ENCODE results near the gene TMEM80.
A peak's percentile ranks its signal among the peaks of the same experiment; 100 is the strongest.

The TMEM80 gene

GRCh38 chr11:720017-720641, 24.5 kb downstream of the TMEM80 start:
- TF ChIP-seq EZH2phosphoT487 (IDR thresholded peaks at IDR 0.05; ENCODE audit: low read depth) (no peak), CTCF (IDR thresholded peaks at IDR 0.05; ENCODE audit: low read depth, low read length) (no peak)
- Histone ChIP-seq H3K36me3 (replicated peaks; ENCODE audit: low read depth, low read length) (no peaks in the 10 kb centered on the region), H3K79me2 (ENCODE audit: low read length) (no peaks in the 10 kb centered on the region), H3K4me2 (ENCODE audit: low read length) (no peak overlapping the region), H3K9me3 (ENCODE audit: insufficient read depth, low read length) (no peaks in the 10 kb centered on the region), H2AFZ (ENCODE audit: low read depth, low read length) (no peak overlapping the region), H3K4me3 (ENCODE audit: low read length) (no peak overlapping the region), H3K4me1 (ENCODE audit: low read length) (peaks cover 27% of the 10 kb centered on the region), H4K20me1 (ENCODE audit: insufficient read depth, low read length) (no peaks in the 10 kb centered on the region), H3K9ac (ENCODE audit: low read length) (no peak overlapping the region), H3K27ac (ENCODE audit: low read length) (no peak overlapping the region), H3K27me3 (ENCODE audit: low read depth, low read length) (peaks cover 16% of the 10 kb centered on the region)

GRCh38 chr11:720642-721246, 25.1 kb downstream of the TMEM80 start:
- Histone ChIP-seq H2AFZ (ENCODE audit: low read depth, low read length) (no peak overlapping the region), H3K27ac (ENCODE audit: low read length) (no peak overlapping the region), H3K4me3 (ENCODE audit: low read length) (0 out of 2 replicates have a peak overlapping the region, but pooled peaks have one; percentile 80), H3K27me3 (ENCODE audit: low read depth, low read length) (peaks cover 23% of the 10 kb centered on the region), H3K4me1 (ENCODE audit: low read length) (peaks cover 31% of the 10 kb centered on the region), H3K79me2 (ENCODE audit: low read length) (no peaks in the 10 kb centered on the region), H4K20me1 (ENCODE audit: insufficient read depth, low read length) (no peaks in the 10 kb centered on the region), H3K9ac (ENCODE audit: low read length) (no peak overlapping the region), H3K4me2 (ENCODE audit: low read length) (peak overlapping the region; percentile 73), H3K9me3 (ENCODE audit: insufficient read depth, low read length) (no peaks in the 10 kb centered on the region), H3K36me3 (replicated peaks; ENCODE audit: low read depth, low read length) (no peaks in the 10 kb centered on the region)
- no peak for TF ChIP-seq EZH2phosphoT487 (IDR thresholded peaks at IDR 0.05; ENCODE audit: low read depth)
- no peak for TF ChIP-seq CTCF (IDR thresholded peaks at IDR 0.05; ENCODE audit: low read depth, low read length)

- no peaks in the 10 kb centered on the region for H3K79me2 ChIP-seq (ENCODE audit: low read length)
- H3K4me1 ChIP-seq (ENCODE audit: low read length) = peaks cover 32% of the 10 kb centered on the region
- H3K9me3 ChIP-seq (ENCODE audit: insufficient read depth, low read length) = no peaks in the 10 kb centered on the region
- no peak overlapping the region for H2AFZ ChIP-seq (ENCODE audit: low read depth, low read length)
- H3K36me3 ChIP-seq (replicated peaks; ENCODE audit: low read depth, low read length) = no peaks in the 10 kb centered on the region
- H3K27me3 ChIP-seq (ENCODE audit: low read depth, low read length) = peaks cover 24% of the 10 kb centered on the region
- peak overlapping the region; percentile 80 for H3K4me3 ChIP-seq (ENCODE audit: low read length)
- no peak overlapping the region for H3K9ac ChIP-seq (ENCODE audit: low read length)
- no peaks in the 10 kb centered on the region for H4K20me1 ChIP-seq (ENCODE audit: insufficient read depth, low read length)
- TF ChIP-seq EZH2phosphoT487 (IDR thresholded peaks at IDR 0.05; ENCODE audit: low read depth) (no peak), CTCF (IDR thresholded peaks at IDR 0.05; ENCODE audit: low read depth, low read length) (no peak)
- H3K4me2 ChIP-seq (ENCODE audit: low read length) = peak overlapping the region; percentile 73
- no peak overlapping the region for H3K27ac ChIP-seq (ENCODE audit: low read length)
Observed at GRCh38 chr11:721247-721740, 25.7 kb downstream of the TMEM80 start.

- Histone ChIP-seq H3K9me3 (ENCODE audit: insufficient read depth, low read length) (no peaks in the 10 kb centered on the region), H3K27ac (ENCODE audit: low read length) (no peak overlapping the region), H3K4me1 (ENCODE audit: low read length) (peaks cover 38% of the 10 kb centered on the region), H3K4me3 (ENCODE audit: low read length) (peak overlapping the region; percentile 80), H3K27me3 (ENCODE audit: low read depth, low read length) (peaks cover 25% of the 10 kb centered on the region), H3K4me2 (ENCODE audit: low read length) (peak overlapping the region; percentile 73), H4K20me1 (ENCODE audit: insufficient read depth, low read length) (no peaks in the 10 kb centered on the region), H3K36me3 (replicated peaks; ENCODE audit: low read depth, low read length) (no peaks in the 10 kb centered on the region), H3K79me2 (ENCODE audit: low read length) (no peaks in the 10 kb centered on the region), H3K9ac (ENCODE audit: low read length) (peak overlapping the region; percentile 52), H2AFZ (ENCODE audit: low read depth, low read length) (0 out of 2 replicates have a peak overlapping the region, but pooled peaks have one; percentile 30)
- TF ChIP-seq CTCF (IDR thresholded peaks at IDR 0.05; ENCODE audit: low read depth, low read length) (no peak), EZH2phosphoT487 (IDR thresholded peaks at IDR 0.05; ENCODE audit: low read depth) (no peak)
Observed at GRCh38 chr11:721741-722345, 26.2 kb downstream of the TMEM80 start.
